Stimulated activated CD4-positive, alpha-beta T cell treated with anti-CD3 and anti-CD28 coated beads, TNF-alpha, amount 100 ng/mL, for 24 hours (primary cell): ENCODE measurements around the gene LRRC2.

Source experiments
- DNase-seq, 3 experiments: peaks; one replicate each; pipeline ENCODE4 v3.0.0-alpha.2; 2020; ENCODE audit warnings: low read depth in 3 of 3

LRRC2 gene

GRCh38 chr3:46480491-46481195 lies 85.5 kb downstream of the LRRC2 start:
- DNase-seq: no peak

- no peak for DNase-seq
Observed at GRCh38 chr3:46479696-46480095, 86.4 kb downstream of the LRRC2 start.

- DNase-seq: no peak
Observed at GRCh38 chr3:46479021-46479420, 87.1 kb downstream of the LRRC2 start.

- DNase-seq: no peak
Observed at GRCh38 chr3:46478341-46478740, 87.8 kb downstream of the LRRC2 start.

GRCh38 chr3:46477756-46478155 lies 88.3 kb downstream of the LRRC2 start:
- no peak for DNase-seq

GRCh38 chr3:46477145-46477544 lies 89.0 kb downstream of the LRRC2 start:
- DNase-seq: no peak

- DNase-seq: no peak
Observed at GRCh38 chr3:46472736-46473135, 93.4 kb downstream of the LRRC2 start.

- no peak for DNase-seq
Observed at GRCh38 chr3:46471371-46471914, 94.7 kb downstream of the LRRC2 start.

GRCh38 chr3:46470831-46471230 lies 95.3 kb downstream of the LRRC2 start:
- DNase-seq: no peak

- no peak for DNase-seq
Observed at GRCh38 chr3:46469680-46470357, 96.3 kb downstream of the LRRC2 start.

GRCh38 chr3:46468753-46469600 lies 97.1 kb downstream of the LRRC2 start:
- no peak for DNase-seq

GRCh38 chr3:46467562-46467961 lies 98.5 kb downstream of the LRRC2 start:
- DNase-seq: no peak

GRCh38 chr3:46466871-46467403 lies 99.2 kb downstream of the LRRC2 start:
- DNase-seq: no peak

GRCh38 chr3:46466273-46466672 lies 99.8 kb downstream of the LRRC2 start:
- DNase-seq: no peak
